Activated CD8-positive, alpha-beta memory T cell treated with anti-CD3 and anti-CD28 coated beads, Interleukin-2, amount 50 U/mL, for 4 hours (primary cell): ENCODE measurements around the gene ABCA6.
"Not testable (repeated sequence)": the region's sequence is repeated elsewhere in the genome, so short reads cannot be mapped to it uniquely, and the experiment has no call there.

Source experiments
- DNase-seq: peaks from one replicate; pipeline ENCODE4 v3.0.0-alpha.2; 2020

The ABCA6 gene, protein sequence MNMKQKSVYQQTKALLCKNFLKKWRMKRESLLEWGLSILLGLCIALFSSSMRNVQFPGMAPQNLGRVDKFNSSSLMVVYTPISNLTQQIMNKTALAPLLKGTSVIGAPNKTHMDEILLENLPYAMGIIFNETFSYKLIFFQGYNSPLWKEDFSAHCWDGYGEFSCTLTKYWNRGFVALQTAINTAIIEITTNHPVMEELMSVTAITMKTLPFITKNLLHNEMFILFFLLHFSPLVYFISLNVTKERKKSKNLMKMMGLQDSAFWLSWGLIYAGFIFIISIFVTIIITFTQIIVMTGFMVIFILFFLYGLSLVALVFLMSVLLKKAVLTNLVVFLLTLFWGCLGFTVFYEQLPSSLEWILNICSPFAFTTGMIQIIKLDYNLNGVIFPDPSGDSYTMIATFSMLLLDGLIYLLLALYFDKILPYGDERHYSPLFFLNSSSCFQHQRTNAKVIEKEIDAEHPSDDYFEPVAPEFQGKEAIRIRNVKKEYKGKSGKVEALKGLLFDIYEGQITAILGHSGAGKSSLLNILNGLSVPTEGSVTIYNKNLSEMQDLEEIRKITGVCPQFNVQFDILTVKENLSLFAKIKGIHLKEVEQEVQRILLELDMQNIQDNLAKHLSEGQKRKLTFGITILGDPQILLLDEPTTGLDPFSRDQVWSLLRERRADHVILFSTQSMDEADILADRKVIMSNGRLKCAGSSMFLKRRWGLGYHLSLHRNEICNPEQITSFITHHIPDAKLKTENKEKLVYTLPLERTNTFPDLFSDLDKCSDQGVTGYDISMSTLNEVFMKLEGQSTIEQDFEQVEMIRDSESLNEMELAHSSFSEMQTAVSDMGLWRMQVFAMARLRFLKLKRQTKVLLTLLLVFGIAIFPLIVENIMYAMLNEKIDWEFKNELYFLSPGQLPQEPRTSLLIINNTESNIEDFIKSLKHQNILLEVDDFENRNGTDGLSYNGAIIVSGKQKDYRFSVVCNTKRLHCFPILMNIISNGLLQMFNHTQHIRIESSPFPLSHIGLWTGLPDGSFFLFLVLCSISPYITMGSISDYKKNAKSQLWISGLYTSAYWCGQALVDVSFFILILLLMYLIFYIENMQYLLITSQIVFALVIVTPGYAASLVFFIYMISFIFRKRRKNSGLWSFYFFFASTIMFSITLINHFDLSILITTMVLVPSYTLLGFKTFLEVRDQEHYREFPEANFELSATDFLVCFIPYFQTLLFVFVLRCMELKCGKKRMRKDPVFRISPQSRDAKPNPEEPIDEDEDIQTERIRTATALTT (N-terminal part only)

DNA sequence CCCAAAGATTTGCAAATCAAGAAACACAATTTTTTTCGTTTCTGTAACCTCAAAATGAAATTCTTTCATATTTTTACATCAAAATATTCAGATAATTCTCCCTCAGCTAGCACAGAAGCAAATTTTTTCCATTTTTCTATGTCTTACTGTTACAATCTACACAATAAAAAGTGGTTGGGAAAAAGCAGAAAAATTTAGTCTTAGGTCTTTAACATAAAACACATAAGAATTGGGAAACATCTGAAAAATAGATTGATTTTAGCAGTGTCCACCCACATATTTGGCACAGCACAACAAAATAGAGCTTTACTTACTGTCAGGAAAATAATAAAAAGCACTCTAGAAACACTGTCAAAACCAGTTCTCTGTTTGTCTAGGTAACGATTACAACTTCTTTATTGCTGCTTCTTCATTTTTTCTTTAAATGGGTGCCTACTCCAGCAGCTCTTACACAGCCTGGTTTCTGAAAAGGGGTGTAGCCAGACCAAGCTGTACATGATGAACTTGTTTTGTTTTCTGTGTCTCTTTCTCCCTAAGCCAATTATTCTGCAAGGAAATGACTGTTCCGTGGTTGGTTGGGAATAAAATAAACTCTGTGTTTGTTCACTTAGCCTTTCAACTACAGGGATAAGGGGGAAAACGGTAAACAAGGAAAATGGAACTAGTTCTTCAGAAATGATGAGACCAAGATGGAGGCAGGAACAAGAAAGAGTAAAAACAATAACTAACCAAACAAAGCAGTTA is at the start of gene ABCA6:
TSS of gene ABCA6 (minus strand) at position 465 of the 744 bp plus-strand sequence. CDS start 1,192 bp downstream, outside the sequence.
- DNase-seq: no peak

DNA sequence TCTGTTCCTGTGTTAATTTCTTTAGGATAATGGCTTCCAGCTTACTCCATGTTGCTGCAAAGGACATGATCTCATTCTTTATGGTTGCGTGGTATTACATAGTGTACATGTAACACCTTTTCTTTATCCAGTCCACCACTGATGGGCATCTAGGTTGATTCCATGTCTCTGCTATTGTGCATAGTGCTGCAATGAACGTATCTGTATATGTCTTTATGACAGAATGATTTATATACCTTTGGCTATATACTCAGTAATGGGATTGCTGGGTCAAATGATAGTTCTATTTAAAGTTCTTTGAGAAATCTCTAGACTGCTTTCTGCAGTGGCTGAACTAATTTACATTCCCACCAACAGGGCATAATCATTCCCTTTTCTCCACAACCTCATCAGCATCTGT is 47.1 kb upstream of the ABCA6 start:
- no peak for DNase-seq

DNA sequence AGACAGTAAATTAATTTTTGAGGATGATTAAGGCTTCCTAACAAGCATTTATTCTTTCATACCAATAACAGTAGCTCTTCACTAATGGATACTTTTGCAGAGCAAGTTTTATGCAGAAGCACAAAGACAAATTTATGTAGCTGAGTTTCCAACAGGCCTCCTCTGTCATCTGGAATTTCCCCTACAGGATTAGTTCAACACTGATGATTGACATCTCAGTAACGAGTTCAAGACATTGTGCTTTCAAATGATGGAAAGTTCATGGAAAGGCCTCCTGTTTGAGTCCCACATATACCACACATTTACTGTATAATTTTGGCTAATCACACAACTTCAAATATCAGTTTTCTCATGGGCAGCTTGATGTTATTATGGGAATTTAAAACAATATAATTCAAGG is 46.4 kb upstream of the ABCA6 start:
- no peak for DNase-seq

DNA sequence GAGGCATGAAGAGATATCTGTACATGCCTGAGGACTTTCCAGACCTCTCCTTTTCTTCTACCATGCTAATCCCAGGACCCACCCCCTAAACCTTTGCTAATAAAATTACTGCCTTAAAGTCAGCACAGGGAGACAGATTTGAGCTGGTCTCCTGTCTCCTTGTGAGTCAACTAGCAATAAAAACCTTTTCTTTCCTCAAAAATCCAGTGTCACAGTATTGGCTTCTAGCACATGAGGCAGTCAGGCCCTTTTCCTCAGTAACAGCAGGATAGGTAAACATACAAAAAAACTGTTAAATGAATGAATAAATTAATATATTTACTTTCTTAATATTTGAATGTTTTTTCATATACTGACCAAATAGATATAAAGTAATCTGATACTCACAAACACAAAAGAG is 45.6 kb upstream of the ABCA6 start:
- DNase-seq: no peak

DNA sequence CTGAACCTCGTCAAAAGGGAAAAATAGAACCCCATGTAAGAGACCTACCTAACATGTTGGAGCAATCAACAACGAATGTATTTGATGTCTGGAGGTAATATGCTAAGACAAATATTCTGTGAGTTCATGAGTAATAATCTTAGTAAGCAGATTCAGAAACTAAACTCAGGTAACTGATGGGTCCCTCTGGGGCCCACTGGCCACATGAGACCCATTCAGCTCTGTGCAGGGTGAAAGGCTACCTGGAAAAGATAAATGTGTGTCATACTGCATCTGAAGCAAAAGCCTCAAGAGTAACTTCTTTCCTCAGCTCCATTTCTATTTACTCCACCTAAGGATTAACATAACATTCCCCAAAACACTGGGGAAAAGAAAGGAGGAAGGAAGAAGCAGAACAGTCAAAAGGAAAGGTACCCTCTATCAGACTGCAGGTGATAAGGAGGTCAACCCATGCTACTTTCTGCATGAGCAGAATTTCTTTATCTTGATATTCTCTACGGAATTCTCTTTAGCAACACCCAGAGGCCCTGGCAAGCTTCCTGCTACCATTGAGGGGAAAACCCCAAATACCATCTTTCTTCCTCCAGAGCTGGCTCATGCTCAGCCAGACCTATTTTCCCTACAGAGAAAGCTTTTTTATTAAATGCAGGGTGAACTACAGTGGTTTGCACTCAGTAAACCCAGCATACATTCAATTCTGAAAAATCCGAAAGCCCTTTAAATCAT is 37.7 kb upstream of the ABCA6 start:
- no peak for DNase-seq

DNA sequence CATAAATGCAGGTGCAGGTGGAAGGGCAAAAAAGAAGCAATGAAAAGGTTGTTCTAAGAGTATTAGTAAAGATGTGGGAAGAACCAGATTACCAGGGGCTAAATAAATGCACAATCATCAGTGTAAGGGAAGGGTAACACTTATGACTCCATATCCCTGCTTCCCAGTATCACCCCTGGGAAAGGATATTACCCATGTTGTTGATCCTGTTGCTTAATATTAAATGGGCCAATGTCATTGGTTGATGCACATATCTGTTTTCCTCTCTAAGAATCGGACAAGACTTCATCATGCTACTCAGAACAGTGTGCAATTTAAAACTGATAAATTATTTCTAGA is 34.7 kb upstream of the ABCA6 start:
- no peak for DNase-seq

DNA sequence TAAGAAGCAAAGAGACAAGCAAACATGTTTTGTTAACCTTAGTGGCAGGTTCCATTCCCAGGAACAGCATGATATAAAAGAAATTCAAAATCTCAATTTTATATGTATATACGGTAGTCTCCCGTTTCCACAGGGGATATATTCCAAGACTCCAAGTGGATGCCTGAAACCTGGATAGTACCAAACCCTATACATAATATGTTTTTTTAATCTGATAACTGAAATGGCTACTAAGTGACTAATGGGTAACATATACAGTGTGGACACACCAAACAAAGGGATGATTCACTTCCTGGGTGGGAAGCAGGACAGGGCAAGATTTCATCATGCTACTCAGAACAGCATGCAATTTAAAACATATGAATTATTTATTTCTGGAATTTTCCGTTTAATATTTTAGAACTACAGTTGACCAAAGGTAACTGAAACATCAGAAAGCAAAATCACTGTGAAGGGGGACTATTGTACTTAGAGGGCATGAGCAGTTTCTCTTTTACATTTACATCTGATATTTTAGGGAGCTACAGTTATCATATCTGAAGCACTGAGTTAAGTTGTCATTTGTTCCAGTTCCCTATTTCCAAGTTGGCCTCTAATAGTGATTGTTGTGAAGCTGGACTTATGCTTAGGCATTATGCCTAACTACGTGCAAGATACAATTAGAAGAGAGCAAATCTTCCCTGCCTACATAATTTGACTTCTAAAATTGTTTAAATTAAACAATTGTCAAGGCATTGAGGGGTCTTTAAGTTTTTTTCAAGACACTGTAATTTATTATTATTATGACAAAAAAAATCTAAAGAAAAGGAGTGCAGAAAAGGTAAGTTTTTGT is 34.1 kb upstream of the ABCA6 start:
- no peak for DNase-seq

DNA sequence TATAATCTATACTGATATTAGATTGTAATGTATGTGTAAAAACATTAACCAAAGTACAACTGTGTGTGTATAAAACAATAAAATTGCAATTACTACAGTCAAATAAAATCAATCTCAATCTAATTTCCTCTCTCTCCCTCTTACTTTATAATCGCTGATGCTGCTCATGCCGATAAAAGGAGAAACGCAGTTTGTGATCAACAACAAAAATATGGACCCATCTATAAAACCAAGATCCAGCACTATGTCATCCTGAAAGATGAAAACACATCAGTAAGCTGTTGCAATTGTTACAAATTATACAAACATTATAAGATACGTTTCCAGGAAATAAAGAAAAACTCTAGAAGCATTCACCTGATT is 33.5 kb upstream of the ABCA6 start:
- no peak for DNase-seq

DNA sequence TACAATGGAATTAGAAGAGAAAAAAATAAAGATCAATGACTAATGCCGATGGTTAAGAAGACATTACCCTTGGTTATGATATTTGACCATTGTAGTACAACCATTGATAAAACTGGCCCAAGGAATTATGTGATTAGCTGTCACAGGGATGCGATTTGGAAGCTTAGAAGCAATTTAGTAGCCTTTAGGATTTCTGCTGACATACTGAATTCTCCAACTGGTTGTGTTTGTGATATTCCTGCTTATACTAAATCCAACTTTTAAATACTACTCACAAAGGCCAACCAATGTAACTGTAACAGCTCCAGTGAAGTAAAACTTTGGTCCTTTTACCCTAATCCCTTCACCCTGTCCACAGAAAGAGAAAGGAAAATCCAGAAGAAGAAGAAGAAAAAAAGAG is 31.4 kb upstream of the ABCA6 start:
- DNase-seq: no peak

DNA sequence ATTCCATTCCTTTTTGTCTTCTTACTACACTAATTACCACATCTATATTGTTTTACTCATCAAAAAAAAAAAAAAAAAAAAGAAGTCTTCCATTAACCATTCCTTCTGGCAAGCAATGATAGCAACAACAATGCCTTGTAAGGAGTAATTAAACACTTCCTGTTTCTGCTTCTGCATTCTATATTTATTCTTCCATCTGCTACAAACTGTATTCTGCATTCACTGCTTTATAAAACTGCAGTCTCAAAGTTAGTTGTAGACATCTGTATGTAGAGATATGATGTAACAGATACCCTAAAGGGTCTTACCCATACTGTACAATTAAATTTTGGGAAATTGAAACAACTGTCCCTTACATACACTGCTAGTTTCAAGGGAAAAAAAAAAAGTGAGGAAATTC is 28.7 kb upstream of the ABCA6 start:
- DNase-seq: no peak

DNA sequence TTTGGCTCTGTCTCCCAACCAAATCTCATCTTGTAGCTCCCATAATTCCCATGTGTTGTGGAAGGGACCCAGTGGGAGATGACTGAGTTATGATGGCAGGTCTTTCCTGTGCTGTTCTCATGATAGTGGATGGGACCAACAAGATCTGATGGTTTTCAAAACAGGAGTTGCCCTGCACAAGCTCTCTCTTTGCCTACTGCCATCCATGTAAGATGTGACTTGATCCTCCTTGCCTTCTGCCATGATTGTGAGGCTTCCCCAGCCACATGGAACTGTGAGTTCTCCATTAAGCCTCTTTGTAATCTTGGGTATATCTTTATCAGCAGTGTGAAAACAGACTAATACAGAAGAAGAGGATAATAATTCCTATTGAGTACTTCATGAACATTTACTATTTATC is 26.9 kb upstream of the ABCA6 start:
- DNase-seq: not testable (repeated sequence)

DNA sequence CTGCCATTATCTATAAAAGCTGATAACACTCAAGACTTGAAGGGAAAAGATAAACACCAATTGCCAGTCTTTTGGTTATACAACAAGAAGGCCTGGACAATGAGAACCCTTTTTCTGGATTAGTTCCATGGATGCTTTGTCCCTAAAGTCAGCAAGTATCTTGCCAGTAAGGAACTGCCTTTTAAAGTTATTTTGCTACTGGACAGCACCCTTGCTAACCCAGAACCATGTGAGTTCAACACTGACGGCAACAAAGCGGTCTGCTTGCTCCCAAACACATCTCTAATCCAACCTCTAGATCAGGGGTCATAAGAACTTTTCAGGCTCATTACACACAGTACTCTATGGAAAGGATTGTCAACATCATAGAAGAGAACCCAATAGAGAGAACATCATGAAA is 25.3 kb upstream of the ABCA6 start:
- no peak for DNase-seq

DNA sequence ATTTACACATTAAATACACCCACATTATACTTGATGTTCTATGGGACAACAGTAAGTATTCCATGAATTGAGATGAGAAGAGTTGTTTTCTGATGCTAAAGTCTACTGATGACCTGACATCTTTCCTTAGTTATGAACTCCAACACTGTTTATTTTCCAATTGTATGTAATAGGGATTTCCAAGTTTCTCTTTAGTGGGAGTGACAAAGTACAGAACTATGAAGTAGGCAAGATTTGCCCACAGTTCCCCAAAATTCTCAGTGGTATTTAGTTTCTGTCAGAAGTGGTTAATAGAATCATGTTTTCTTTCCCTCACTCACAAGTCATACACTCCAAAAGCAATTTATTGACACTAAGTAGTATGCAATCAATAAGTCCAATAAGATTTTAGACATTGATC is 22.5 kb upstream of the ABCA6 start:
- DNase-seq: no peak

DNA sequence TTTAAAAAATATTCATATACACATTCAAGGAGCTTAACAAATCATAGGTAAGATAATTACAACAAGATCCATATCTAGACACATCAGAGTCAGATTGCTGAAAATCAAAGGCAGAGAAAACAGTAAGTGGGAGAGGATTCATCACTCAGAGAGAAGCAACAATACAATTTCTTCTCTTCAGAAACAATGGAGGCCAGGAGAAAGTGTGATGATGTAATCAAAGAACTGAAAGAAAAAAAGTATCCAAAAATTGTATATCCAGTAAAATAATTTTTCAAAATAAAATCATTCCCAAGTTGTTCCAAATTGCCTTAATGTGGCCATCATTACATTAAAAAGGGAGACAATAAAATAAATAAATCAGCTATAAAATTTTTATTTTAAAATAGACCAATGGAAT is 17.7 kb upstream of the ABCA6 start:
- DNase-seq: no peak

DNA sequence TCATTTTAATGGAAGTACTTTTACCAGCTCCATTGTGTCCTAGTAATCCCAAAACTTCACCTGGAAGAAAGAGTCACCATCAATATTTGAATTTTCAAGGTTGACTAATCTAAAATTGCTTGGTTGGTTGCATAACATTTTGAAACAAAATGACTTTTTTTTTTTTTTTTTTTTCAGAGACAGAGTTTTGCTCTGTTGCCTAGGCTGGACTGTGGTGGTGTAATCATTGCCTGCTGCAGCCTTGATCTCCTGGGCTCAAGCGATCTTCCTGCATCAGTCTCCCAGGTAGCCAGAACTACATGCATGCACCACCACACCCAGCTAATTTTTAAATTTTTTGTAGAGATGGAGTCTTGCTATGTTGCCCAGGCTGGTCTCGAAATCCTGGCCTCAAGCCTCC is 12.6 kb upstream of the ABCA6 start:
- DNase-seq: no peak

DNA sequence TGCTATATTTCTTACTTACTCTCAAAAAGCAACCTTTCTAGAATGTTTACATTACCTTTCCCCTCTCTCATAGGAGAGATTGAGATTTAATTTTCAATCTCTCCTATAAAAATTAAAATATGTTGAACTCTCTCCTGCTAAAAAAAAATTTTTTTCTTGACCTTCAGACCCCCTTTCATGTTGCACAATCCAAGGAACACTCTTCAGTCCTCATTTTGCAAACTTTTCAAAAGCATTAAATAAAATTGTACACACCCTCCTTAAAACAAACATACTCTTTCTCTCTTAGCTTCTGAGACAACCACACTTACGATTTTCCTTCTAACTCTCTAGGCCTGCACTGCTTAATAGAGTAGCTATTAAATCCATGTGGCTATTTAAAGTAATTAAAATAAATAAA is 8.6 kb upstream of the ABCA6 start:
- DNase-seq: no peak

DNA sequence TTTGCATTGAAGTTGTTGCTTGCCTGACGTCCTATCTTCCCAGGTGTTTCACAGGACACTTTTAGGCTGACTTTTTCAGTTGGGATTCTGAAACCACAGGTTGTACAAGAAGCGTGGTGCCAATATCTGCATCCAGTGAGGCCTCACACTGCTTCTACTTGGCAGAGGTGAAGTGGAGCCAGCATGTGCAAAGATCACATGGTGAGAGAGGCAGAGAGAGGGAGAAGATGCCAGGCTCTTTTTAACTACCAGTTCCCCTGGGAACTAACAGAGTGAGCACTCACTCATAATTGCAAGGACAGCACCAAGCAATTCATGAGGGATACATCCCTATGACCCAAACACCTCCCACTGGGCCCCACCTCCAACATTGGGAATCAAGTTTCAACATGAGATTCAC is 5.8 kb upstream of the ABCA6 start:
- DNase-seq: no peak

DNA sequence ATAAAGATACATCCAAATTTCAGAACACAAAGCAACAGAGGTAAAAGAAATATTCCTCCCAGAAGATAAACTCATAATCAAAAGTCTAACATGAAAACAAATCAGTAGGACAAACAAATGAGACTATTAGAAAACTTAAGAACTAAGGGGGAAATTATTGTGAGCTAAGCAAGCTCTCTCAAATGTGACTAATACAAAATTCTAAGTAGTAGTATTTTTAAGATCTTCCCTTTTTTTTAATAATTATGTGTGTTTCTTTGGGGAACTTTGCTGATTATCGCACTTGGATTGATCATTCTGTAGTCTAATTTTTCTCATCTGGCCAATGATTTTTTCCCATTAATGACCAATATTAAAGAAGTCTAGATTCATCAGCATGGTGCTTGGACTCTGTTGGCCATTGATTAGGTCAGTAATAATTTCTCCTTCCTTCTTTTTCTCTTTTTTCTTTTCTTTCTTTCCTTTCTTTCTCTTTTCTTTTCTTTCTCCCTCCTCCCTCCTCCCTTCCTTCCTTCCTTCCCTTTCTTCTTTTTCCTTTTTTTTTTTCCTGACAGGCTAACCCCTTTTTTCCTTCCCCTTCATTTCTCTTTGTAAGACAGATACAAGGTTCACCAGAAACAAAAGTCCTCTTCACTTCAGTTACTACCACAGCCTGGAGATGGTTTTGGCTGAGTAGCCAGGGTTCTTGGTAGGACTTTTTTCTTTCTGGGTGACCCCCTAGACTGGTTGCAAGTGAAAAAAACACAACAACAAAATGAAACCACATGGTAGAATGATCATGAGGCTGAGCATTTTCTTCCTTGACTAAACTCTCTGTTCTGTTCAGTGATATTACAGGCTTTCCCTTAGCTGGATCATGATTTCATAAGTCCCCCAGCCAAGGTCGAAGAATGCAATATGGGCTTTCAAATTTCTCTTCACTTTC is 2.9 kb upstream of the ABCA6 start:
- no peak for DNase-seq

DNA sequence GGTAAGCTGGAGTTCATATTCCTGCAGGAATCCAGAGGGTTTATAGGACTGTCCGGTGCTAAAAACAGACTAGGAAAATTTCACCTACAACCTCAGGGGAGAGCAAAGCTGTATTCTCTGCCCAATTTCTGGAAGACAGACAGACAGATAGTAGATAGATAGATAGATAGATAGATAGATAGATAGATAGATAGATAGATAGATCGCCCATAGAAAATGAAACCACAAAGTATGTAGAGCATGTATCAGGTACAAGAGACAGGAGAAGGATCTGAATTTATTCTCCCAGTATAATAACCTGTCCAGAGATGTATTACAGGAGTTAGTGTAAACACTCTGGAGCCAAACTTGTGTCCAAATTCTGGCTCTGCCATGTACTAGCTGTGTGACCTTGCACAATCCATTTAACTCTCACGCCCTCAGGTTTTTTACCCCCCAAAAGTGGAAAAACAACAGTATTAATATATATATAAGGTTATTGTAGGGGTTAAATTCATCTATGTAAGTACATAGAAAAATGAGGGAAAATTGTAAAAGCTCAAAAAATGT is 2.1 kb upstream of the ABCA6 start:
- DNase-seq: no peak

DNA sequence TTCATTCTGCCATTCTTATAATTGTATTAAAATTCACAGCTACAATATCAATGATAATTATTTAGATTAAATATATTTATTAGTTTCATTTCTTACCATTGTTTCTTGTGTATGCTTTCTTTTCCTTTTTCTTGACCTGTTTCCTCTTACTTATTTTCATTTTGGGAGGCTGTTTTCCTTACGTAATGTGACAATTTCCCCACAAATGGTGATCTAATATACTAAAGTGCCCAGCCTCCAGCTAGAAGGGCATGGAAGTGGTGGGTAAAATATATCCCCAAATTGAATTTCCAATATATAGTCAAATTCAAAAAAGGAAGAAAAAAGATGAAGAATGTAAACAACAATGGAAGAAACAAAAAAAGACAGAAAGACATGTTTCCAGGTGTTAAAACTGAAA is 1.5 kb upstream of the ABCA6 start:
- no peak for DNase-seq
